Amygdala (tissue), 56 donors: ENCODE data around the gene TEX51.

ENCODE experiments used
- DNase-seq, 56 donors: peaks; one replicate each; lab custom pipeline; 2025; lab: John Stamatoyannopoulos, UW

TEX51 gene

GRCh38 chr2:126946318-126947102, 47.8 kb downstream of the TEX51 start:
- DNase-seq, result no peak

- DNase-seq, result no peak
Measured at GRCh38 chr2:126947103-126947429, 48.4 kb downstream of the TEX51 start.

DNA sequence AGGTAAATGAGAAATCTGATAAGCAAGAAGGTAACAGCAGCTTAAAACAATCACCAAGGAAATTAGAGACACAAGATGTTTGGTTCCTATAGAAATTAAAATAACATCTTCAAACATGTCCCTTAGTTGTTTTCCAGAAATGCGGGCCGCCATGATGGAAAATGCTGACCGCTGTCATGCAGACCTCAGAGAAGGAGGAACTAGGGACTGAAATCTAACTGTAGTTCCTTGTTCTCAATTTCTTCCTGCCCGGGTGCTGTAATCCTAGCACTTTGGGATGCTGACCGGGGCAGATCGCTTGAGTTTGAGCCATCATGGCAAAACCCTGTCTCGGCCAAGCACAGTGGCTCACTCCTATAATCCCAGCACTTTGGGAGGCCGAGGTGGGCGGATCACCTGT, 51.1 kb downstream of the TEX51 start:
- no peak for DNase-seq

DNA sequence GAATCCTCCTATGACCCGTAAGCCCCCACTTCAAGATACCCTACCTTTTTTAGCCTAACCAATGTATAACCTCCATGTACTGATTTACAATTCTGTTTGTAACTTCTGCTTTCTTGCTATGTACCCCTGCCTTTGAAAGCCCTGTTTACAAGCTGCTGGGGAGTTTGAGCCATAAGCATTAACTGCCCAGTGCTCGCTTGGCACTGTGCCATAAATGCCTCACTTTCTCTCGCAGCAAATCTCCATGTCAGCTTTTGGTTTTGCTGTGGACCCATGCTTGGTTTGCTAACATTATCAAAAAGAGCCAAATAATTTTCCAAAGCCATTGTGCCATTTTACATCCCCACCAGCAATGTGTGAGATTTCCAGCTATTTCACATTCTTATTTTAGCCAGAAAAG, 51.8 kb downstream of the TEX51 start:
- no peak for DNase-seq
